ENCODE results near the gene ZNF444. TPM values are rescaled to one million over a fixed set of nuclear protein-coding genes. Genes with fewer than 3 reads are reported as not detected.
A peak's percentile ranks its signal among the peaks of the same experiment; 100 is the strongest.

Gene ZNF444
- total and polyA plus RNA-seq, 9 of the 15 experiments (the other 6 are each of a cell fraction or from before 2014, with no cell fraction given), result 0.39 to 40.0 (median 6.9) TPM

DNA sequence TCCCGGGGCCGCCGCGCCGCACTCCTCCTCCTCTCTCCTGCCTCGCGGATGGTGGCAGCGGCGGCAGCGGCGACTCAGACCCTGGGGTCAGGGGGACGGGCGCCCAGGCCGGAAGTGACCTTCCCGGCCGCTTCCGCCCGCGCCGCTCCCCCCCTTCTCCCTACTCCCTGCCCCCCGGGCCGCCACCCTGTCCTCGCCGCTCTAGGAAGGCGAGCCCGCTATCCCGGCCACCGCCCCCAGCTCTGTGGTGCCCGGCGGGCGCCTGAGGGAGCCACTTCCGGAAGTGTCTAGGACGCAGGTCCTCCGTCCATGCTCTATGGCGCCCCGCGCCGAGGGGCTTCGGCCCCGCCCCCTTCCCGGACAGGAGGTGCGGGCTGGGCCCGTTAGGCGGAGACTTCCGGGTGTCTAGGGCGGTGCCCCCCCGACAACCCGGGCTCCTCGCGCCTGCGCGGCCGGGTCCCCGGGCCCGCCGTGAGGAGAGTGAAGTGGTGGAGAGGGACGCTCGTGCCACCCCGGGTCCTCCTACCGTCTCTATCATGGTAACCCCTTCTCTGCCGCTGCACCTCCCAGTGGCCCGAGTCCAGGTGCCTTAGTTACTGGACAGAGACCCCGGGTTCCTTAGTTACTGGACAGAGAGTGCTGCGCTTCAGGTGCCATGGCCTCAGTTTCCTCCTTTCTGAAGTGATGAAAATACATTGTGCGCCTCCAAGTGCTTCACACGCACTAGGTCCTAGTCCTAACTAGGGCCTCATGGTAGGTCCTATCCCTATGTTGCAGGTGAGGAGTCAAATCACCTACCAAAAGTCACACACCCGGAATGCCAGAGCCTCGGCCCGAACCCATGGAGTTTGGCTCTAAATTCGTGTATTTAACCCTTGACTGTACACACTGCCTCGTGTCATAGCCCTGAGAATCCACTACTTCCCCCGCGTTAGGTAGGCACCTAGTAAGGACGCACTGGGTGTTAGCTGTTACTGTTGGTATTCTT, 19.6 kb upstream of the ZNF444 start, which contains the start of gene ZNF787 (continued):
- TF ChIP-seq, protein P1, sequence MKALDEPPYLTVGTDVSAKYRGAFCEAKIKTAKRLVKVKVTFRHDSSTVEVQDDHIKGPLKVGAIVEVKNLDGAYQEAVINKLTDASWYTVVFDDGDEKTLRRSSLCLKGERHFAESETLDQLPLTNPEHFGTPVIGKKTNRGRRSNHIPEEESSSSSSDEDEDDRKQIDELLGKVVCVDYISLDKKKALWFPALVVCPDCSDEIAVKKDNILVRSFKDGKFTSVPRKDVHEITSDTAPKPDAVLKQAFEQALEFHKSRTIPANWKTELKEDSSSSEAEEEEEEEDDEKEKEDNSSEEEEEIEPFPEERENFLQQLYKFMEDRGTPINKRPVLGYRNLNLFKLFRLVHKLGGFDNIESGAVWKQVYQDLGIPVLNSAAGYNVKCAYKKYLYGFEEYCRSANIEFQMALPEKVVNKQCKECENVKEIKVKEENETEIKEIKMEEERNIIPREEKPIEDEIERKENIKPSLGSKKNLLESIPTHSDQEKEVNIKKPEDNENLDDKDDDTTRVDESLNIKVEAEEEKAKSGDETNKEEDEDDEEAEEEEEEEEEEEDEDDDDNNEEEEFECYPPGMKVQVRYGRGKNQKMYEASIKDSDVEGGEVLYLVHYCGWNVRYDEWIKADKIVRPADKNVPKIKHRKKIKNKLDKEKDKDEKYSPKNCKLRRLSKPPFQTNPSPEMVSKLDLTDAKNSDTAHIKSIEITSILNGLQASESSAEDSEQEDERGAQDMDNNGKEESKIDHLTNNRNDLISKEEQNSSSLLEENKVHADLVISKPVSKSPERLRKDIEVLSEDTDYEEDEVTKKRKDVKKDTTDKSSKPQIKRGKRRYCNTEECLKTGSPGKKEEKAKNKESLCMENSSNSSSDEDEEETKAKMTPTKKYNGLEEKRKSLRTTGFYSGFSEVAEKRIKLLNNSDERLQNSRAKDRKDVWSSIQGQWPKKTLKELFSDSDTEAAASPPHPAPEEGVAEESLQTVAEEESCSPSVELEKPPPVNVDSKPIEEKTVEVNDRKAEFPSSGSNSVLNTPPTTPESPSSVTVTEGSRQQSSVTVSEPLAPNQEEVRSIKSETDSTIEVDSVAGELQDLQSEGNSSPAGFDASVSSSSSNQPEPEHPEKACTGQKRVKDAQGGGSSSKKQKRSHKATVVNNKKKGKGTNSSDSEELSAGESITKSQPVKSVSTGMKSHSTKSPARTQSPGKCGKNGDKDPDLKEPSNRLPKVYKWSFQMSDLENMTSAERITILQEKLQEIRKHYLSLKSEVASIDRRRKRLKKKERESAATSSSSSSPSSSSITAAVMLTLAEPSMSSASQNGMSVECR (CRISPR knock-in tag; IDR thresholded peaks at IDR 0.05), result peak; percentile 80
- TF ChIP-seq, protein P2, sequence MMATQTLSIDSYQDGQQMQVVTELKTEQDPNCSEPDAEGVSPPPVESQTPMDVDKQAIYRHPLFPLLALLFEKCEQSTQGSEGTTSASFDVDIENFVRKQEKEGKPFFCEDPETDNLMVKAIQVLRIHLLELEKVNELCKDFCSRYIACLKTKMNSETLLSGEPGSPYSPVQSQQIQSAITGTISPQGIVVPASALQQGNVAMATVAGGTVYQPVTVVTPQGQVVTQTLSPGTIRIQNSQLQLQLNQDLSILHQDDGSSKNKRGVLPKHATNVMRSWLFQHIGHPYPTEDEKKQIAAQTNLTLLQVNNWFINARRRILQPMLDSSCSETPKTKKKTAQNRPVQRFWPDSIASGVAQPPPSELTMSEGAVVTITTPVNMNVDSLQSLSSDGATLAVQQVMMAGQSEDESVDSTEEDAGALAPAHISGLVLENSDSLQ (IDR thresholded peaks at IDR 0.05), result peak; percentile 35; the same call in 1 of the 2 replicates
- TF ChIP-seq NCOR1 (IDR thresholded peaks at IDR 0.05) (peak; percentile 56; the same call in 1 of the 2 replicates), NUFIP1 (IDR thresholded peaks at IDR 0.05; ENCODE audit: partially characterized antibody) (no peak), HMGN3 (IDR thresholded peaks at IDR 0.05; ENCODE audit: borderline replicate concordance, extremely low read depth, insufficient read length, low read depth, low read length) (no peak), GABPA (tag; conservative IDR thresholded peaks at IDR 0.05; ENCODE audit: low read depth) (peak; percentile 97), ZZZ3 (IDR thresholded peaks at IDR 0.05) (0 out of 2 replicates have a peak, but pooled peaks have one; percentile 66), SP2 (IDR thresholded peaks at IDR 0.05; ENCODE audit: extremely low read depth, low read depth, low read length, poor library complexity, severe bottlenecking) (peak; percentile 97)
- TF ChIP-seq, protein P3, sequence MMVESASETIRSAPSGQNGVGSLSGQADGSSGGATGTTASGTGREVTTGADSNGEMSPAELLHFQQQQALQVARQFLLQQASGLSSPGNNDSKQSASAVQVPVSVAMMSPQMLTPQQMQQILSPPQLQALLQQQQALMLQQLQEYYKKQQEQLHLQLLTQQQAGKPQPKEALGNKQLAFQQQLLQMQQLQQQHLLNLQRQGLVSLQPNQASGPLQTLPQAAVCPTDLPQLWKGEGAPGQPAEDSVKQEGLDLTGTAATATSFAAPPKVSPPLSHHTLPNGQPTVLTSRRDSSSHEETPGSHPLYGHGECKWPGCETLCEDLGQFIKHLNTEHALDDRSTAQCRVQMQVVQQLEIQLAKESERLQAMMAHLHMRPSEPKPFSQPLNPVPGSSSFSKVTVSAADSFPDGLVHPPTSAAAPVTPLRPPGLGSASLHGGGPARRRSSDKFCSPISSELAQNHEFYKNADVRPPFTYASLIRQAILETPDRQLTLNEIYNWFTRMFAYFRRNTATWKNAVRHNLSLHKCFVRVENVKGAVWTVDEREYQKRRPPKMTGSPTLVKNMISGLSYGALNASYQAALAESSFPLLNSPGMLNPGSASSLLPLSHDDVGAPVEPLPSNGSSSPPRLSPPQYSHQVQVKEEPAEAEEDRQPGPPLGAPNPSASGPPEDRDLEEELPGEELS (CRISPR knock-in tag; IDR thresholded peaks at IDR 0.05; ENCODE audit: borderline replicate concordance), result 0 out of 2 replicates have a peak, but pooled peaks have one; percentile 14
- TF ChIP-seq, protein P4, sequence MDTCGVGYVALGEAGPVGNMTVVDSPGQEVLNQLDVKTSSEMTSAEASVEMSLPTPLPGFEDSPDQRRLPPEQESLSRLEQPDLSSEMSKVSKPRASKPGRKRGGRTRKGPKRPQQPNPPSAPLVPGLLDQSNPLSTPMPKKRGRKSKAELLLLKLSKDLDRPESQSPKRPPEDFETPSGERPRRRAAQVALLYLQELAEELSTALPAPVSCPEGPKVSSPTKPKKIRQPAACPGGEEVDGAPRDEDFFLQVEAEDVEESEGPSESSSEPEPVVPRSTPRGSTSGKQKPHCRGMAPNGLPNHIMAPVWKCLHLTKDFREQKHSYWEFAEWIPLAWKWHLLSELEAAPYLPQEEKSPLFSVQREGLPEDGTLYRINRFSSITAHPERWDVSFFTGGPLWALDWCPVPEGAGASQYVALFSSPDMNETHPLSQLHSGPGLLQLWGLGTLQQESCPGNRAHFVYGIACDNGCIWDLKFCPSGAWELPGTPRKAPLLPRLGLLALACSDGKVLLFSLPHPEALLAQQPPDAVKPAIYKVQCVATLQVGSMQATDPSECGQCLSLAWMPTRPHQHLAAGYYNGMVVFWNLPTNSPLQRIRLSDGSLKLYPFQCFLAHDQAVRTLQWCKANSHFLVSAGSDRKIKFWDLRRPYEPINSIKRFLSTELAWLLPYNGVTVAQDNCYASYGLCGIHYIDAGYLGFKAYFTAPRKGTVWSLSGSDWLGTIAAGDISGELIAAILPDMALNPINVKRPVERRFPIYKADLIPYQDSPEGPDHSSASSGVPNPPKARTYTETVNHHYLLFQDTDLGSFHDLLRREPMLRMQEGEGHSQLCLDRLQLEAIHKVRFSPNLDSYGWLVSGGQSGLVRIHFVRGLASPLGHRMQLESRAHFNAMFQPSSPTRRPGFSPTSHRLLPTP (IDR thresholded peaks at IDR 0.05; ENCODE audit: borderline replicate concordance, extremely low read depth, insufficient read length), result no peak
- TF ChIP-seq, protein P5, sequence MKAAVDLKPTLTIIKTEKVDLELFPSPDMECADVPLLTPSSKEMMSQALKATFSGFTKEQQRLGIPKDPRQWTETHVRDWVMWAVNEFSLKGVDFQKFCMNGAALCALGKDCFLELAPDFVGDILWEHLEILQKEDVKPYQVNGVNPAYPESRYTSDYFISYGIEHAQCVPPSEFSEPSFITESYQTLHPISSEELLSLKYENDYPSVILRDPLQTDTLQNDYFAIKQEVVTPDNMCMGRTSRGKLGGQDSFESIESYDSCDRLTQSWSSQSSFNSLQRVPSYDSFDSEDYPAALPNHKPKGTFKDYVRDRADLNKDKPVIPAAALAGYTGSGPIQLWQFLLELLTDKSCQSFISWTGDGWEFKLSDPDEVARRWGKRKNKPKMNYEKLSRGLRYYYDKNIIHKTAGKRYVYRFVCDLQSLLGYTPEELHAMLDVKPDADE (conservative IDR thresholded peaks at IDR 0.05; ENCODE audit: control insufficient read depth, low read depth, low read length), result peak; percentile 26; the same call in 1 of the 2 replicates
